Measurements from ENCODE around the gene MAST4.

- TF ChIP-seq EZH2phosphoT487 (IDR thresholded peaks at IDR 0.05; ENCODE audit: low read depth) (no peak), CTCF (IDR thresholded peaks at IDR 0.05; ENCODE audit: low read depth, low read length) (no peak)
These were observed 73.6 kb downstream of the MAST4 start for GRCh38 chr5:66669862-66670195.

All from OCI-LY3 (cell line).